Measurements from ENCODE around the gene ACTL7A. TPM values are rescaled to one million over a fixed set of nuclear protein-coding genes. Genes with fewer than 3 reads are reported as not detected.

The ACTL7A gene
- total and polyA plus RNA-seq, 2 of the 4 experiments (the other 2 are of a cell fraction), result not detected

DNA sequence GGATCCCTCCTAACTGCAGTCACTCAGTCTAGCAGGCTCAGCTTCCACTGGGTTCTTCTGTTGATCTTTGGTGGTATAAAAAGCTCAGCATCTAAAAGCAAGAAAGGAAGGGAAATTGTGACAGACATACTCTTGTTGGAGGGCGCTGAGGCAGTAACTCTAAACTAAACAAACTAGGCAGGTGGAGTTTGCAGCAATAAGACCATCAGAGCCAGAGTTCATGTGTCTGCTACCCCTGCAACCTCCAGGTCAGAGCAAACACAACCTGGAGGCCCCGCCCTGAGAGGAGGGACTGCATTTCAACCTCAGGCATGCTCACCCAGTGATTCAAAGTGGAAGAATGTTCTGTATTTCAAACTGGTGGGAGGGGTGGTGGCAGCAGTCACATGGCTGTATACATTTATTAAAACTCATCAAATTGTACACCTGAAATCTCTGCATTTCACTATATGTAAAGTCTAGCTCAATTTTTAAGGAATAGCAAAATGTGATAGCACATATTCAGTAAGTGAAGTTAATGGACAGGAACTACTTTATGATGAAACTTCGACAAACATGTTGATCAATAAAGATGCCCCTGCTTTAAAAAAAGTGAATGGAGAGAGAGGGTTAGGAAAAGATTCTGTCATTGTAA is 7.1 kb downstream of the ACTL7A start:
- Histone ChIP-seq H2AK9ac (replicated peaks; ENCODE audit: low read depth, low read length, poor library complexity) (peak overlapping the region; percentile 3), H3K9me1 (ENCODE audit: insufficient read depth, low read length) (peaks cover 6% of the 10 kb centered on the region; the same call in 1 of the 2 replicates), H3K9ac (ENCODE audit: low read depth, low read length) (no peak overlapping the region), H4K5ac (ENCODE audit: low read depth, low read length) (no peak overlapping the region), H2BK120ac (ENCODE audit: low read depth, low read length) (no peak overlapping the region), H2AFZ (replicated peaks; ENCODE audit: low read length, poor library complexity) (no peak overlapping the region), H3K14ac (replicated peaks; ENCODE audit: low read depth, low read length) (no peak overlapping the region), H2BK5ac (ENCODE audit: low read depth, low read length, poor library complexity, severe bottlenecking) (no peak overlapping the region), H3K4me2 (ENCODE audit: low read depth, low read length) (no peak overlapping the region), H2BK20ac (ENCODE audit: low read depth, low read length) (no peak overlapping the region), H3K23ac (ENCODE audit: low read depth, low read length) (no peak overlapping the region), H4K8ac (ENCODE audit: low read depth in 2 of 2, low read length in 2 of 2) (no peak overlapping the region), H3K56ac (ENCODE audit: extremely low read depth, insufficient read depth, low read length) (no peak overlapping the region), H3K4me1 (ENCODE audit: control insufficient read depth, insufficient read depth, low read length) (peaks cover 5% of the 10 kb centered on the region; the same call in 1 of the 2 replicates), H4K91ac (ENCODE audit: insufficient read depth, low read depth, low read length) (no peak overlapping the region), H3K4me3 (ENCODE audit: insufficient read depth, low read depth, low read length) (no peak overlapping the region), H3K27ac (ENCODE audit: insufficient read depth, low read length) (no peak overlapping the region), H3K36me3 (ENCODE audit: control insufficient read depth, insufficient read depth, low read length) (peaks cover 14% of the 10 kb centered on the region), H2BK15ac (ENCODE audit: low read depth, low read length) (no peak overlapping the region), H2AK5ac (ENCODE audit: low read depth, low read length) (no peak overlapping the region), H3K18ac (ENCODE audit: low read depth, low read length) (no peak overlapping the region), H3K79me1 (ENCODE audit: low read depth in 1 of 2, low read length in 2 of 2) (no peaks in the 10 kb centered on the region), H3K4ac (ENCODE audit: low read depth, low read length) (no peak overlapping the region; the same call in 1 of the 2 replicates), H3K27me3 (ENCODE audit: control insufficient read depth, insufficient read depth, low read length) (no peaks in the 10 kb centered on the region), H4K20me1 (ENCODE audit: insufficient read depth, low read length) (no peaks in the 10 kb centered on the region), H3K9me3 (ENCODE audit: control insufficient read depth, insufficient read depth, low read length) (no peaks in the 10 kb centered on the region; the same call in 1 of the 2 replicates)
- BruUV-seq (replicated peaks), result no TSS peak
- peak; percentile 36 for DNase-seq
- intact Hi-C loops (cut with micrococcal nuclease) (no loop called here), dilution Hi-C loops (cut with HindIII; ENCODE audit: low sequenced_read_pairs, unreplicated experiment) (no loop called here), in situ Hi-C loops (cut with MboI; ENCODE audit: low sequenced_read_pairs) (no loop called here)
- TF ChIP-seq CHD1 (IDR thresholded peaks at IDR 0.05; ENCODE audit: low read depth, low read length), result no peak
- TF ChIP-seq, protein P1, sequence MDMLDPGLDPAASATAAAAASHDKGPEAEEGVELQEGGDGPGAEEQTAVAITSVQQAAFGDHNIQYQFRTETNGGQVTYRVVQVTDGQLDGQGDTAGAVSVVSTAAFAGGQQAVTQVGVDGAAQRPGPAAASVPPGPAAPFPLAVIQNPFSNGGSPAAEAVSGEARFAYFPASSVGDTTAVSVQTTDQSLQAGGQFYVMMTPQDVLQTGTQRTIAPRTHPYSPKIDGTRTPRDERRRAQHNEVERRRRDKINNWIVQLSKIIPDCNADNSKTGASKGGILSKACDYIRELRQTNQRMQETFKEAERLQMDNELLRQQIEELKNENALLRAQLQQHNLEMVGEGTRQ (IDR thresholded peaks at IDR 0.05; ENCODE audit: low read depth, low read length), result peak; percentile 55; the same call in 1 of the 2 replicates
- ChIA-PET POLR2A (ENCODE audit: unreplicated experiment) (no interaction called here), CTCF (no interaction called here)
- 100% methylated on average over 1 of the region's 3 CpGs; no CpG with 5 or more reads in 1 of the 2 experiments for WGBS, 2 experiments (ENCODE audit: extremely low coverage in 2 of 2, insufficient read length in 1 of 2)
- peak; percentile 84 for ATAC-seq (ENCODE audit: low read depth)

Measured in IMR-90 (cell line).